GM23338 (cell line): ENCODE data around the gene AR. TPM values are rescaled to one million over a fixed set of nuclear protein-coding genes. Genes with fewer than 3 reads are reported as not detected.

Source experiments
- ATAC-seq: fragments of 200-7000 bp; cut with Tn5 transposase; 3 replicates; pipeline ENCODE4 v1.9.1; 2020
- DNase-seq: peaks from one replicate; pipeline ENCODE4 v3.0.0-alpha.2; 2015; ENCODE audit warnings: low spot score
- H2AFZ ChIP-seq: fragments of 200-600 bp; sonication (generic); 2 replicates; pipeline ENCODE4 v1.8.0; 2016; ENCODE audit warnings: antibody characterized with exemption, mild to moderate bottlenecking, moderate library complexity
- H3F3A ChIP-seq: fragments of 200-600 bp; sonication (generic); replicated peaks from 2 replicates; pipeline ENCODE4 v1.8.0; 2017; ENCODE audit warnings: antibody characterized with exemption, mixed run types, low read depth
- H3K27ac ChIP-seq: fragments of 200-600 bp; sonication (generic); 2 replicates; pipeline ENCODE4 v1.6.1; 2016; ENCODE audit warnings: low read depth
- H3K27me3 ChIP-seq: fragments of 200-600 bp; sonication (generic); 2 replicates; pipeline ENCODE4 v1.8.0; 2016; ENCODE audit warnings: mild to moderate bottlenecking, mixed run types, moderate library complexity; ENCODE audit not compliant: insufficient read depth
- H3K36me3 ChIP-seq: fragments of 200-600 bp; sonication (generic); 2 replicates; pipeline ENCODE4 v1.8.0; 2016; ENCODE audit warnings: mild to moderate bottlenecking; ENCODE audit not compliant: insufficient read depth
- H3K4me1 ChIP-seq: fragments of 200-600 bp; sonication (generic); 2 replicates; pipeline ENCODE4 v1.8.0; 2016; ENCODE audit warnings: mild to moderate bottlenecking, moderate library complexity; ENCODE audit not compliant: insufficient read depth
- H3K4me2 ChIP-seq: fragments of 200-600 bp; sonication (generic); 2 replicates; pipeline ENCODE4 v1.7.1; 2017; ENCODE audit warnings: mixed run types
- H3K4me3 ChIP-seq: fragments of 200-600 bp; sonication (generic); 2 replicates; pipeline ENCODE4 v1.6.1; 2016; ENCODE audit warnings: mixed run types
- H3K79me2 ChIP-seq: fragments of 200-600 bp; sonication (generic); replicated peaks from 2 replicates; pipeline ENCODE4 v1.8.0; 2017; ENCODE audit warnings: mild to moderate bottlenecking; ENCODE audit not compliant: insufficient read depth
- H3K9me2 ChIP-seq: fragments of 200-600 bp; sonication (generic); 2 replicates; pipeline ENCODE4 v1.8.0; 2017; ENCODE audit not compliant: insufficient read depth
- H4K20me1 ChIP-seq: fragments of 200-600 bp; sonication (generic); replicated peaks from 2 replicates; pipeline ENCODE4 v1.8.0; 2017; ENCODE audit warnings: mild to moderate bottlenecking; ENCODE audit not compliant: insufficient read depth
- H3K27ac Mint-ChIP-seq: 2 replicates; pipeline ENCODE4 v1.8.0; 2020; ENCODE audit warnings: inconsistent platforms, mild to moderate bottlenecking, moderate library complexity, mixed read lengths
- H3K27me3 Mint-ChIP-seq: 3 replicates; pipeline ENCODE4 v1.8.0; 2022; ENCODE audit warnings: low read depth, mild to moderate bottlenecking, moderate library complexity, mixed read lengths, inconsistent platforms; ENCODE audit not compliant: insufficient read depth, poor library complexity
- H3K36me3 Mint-ChIP-seq: 3 replicates; pipeline ENCODE4 v1.8.0; 2021; ENCODE audit warnings: low read depth, mild to moderate bottlenecking, inconsistent platforms, moderate library complexity, mixed read lengths
- H3K4me1 Mint-ChIP-seq: 3 replicates; pipeline ENCODE4 v1.8.0; 2020; ENCODE audit warnings: mild to moderate bottlenecking, inconsistent platforms, mixed read lengths
- H3K4me3 Mint-ChIP-seq: 3 replicates; pipeline ENCODE4 v1.8.0; 2021; ENCODE audit warnings: moderate library complexity, mild to moderate bottlenecking, inconsistent platforms, mixed read lengths
- H3K9me3 Mint-ChIP-seq: 3 replicates; pipeline ENCODE4 v1.8.0; 2020; ENCODE audit warnings: moderate library complexity, mild to moderate bottlenecking, inconsistent platforms, mixed read lengths
- CREB1 ChIP-seq: fragments of 250-450 bp; sonication (Bioruptor Pico); IDR thresholded peaks from 2 replicates; pipeline ENCODE4 v1.5.0; 2020; ENCODE audit warnings: low read depth, mild to moderate bottlenecking, moderate library complexity
- CTCF ChIP-seq, 2 experiments: fragments of 200-600 bp in 1 of 2; sonication (generic) in 1 of 2; conservative IDR thresholded peaks; 2 replicates each; pipeline versions ENCODE4 v1.5.1 to v1.6.1; 2016 to 2017; ENCODE audit warnings: antibody characterized with exemption in 2 of 2, low read depth in 2 of 2, mild to moderate bottlenecking in 2 of 2, moderate library complexity in 1 of 2
- EZH2 ChIP-seq: fragments of 200-600 bp; sonication (generic); IDR thresholded peaks from one replicate; pipeline ENCODE4 v1.8.0; 2017; ENCODE audit warnings: antibody characterized with exemption, mild to moderate bottlenecking, low read depth; ENCODE audit not compliant: unreplicated experiment
- EZH2phosphoT487 ChIP-seq: fragments of 200-600 bp; sonication (generic); IDR thresholded peaks from one replicate; pipeline ENCODE4 v1.8.1; 2018; ENCODE audit warnings: antibody characterized with exemption; ENCODE audit not compliant: unreplicated experiment
- JUNB ChIP-seq: IDR thresholded peaks from one replicate; pipeline ENCODE4 v1.6.1; 2016; ENCODE audit warnings: antibody characterized with exemption; ENCODE audit not compliant: unreplicated experiment
- NANOG ChIP-seq: IDR thresholded peaks from 2 replicates; pipeline ENCODE4 v1.6.1; 2016; ENCODE audit warnings: antibody characterized with exemption, borderline replicate concordance
- POLR2AphosphoS5 ChIP-seq: IDR thresholded peaks from 2 replicates; pipeline ENCODE4 v1.6.1; 2016; ENCODE audit warnings: antibody characterized with exemption, low read depth
- REST ChIP-seq: IDR thresholded peaks from one replicate; pipeline ENCODE4 v1.6.1; 2018; ENCODE audit warnings: antibody characterized with exemption; ENCODE audit not compliant: unreplicated experiment
- STAT1 ChIP-seq: IDR thresholded peaks from one replicate; pipeline ENCODE4 v1.6.1; 2016; ENCODE audit warnings: antibody characterized with exemption; ENCODE audit not compliant: unreplicated experiment
- ZNF114 ChIP-seq: fragments of 250-450 bp; sonication (Bioruptor Pico); IDR thresholded peaks from 2 replicates; pipeline ENCODE4 v1.5.0; 2020; ENCODE audit warnings: mild to moderate bottlenecking, moderate library complexity
- ZNF331 ChIP-seq: fragments of 250-450 bp; sonication (Bioruptor Pico); IDR thresholded peaks from 2 replicates; pipeline ENCODE4 v1.5.0; 2020; ENCODE audit warnings: low read depth, mild to moderate bottlenecking, moderate library complexity
- polyA plus RNA-seq: library from polyadenylated mRNA; unstranded; fragments of >200 nt; fragmentation: Nextera tagmentation; extraction: Ambion mirVana; gene quantifications from 2 replicates; pipeline ENCODE4 v1.2.1, GENCODE V29; 2016
- total RNA-seq: library from RNA; depleted of rRNA; stranded (reverse); fragments of >200 nt; shearing (Covaris generic); gene quantifications from 2 replicates; pipeline ENCODE4 v1.2.3, GENCODE V29; 2014
- TF ChIP-seq, protein P1 (sequence below): fragments of 250-450 bp; sonication (Bioruptor Pico); IDR thresholded peaks from 2 replicates; pipeline ENCODE4 v1.5.0; 2020; ENCODE audit warnings: mild to moderate bottlenecking, moderate library complexity
- TF ChIP-seq, protein P2 (sequence below): IDR thresholded peaks from 2 replicates; pipeline ENCODE4 v1.6.1; 2016; ENCODE audit warnings: antibody characterized with exemption

Gene AR
- total and polyA plus RNA-seq, 2 experiments from 2014 or later = 11.2 to 13.3 TPM

- H3K36me3 Mint-ChIP-seq = no peaks in the 10 kb centered on the region
- no peaks in the 10 kb centered on the region for H3K79me2 ChIP-seq
- H3K27me3 ChIP-seq = no peaks in the 10 kb centered on the region
- H3K4me3 ChIP-seq = no peak overlapping the region
- H3K4me1 ChIP-seq = no peaks in the 10 kb centered on the region
- TF ChIP-seq EZH2phosphoT487 (no peak), CTCF (conservative IDR thresholded peaks at IDR 0.05; ENCODE audit: low read depth in 2 of 2) (no peak), EZH2 (no peak), ZNF331 (CRISPR knock-in tag) (no peak), STAT1 (no peak), REST (no peak), CREB1 (no peak), ZNF114 (CRISPR knock-in tag) (no peak), NANOG (no peak), POLR2AphosphoS5 (no peak), JUNB (no peak)
- TF ChIP-seq, protein P1, sequence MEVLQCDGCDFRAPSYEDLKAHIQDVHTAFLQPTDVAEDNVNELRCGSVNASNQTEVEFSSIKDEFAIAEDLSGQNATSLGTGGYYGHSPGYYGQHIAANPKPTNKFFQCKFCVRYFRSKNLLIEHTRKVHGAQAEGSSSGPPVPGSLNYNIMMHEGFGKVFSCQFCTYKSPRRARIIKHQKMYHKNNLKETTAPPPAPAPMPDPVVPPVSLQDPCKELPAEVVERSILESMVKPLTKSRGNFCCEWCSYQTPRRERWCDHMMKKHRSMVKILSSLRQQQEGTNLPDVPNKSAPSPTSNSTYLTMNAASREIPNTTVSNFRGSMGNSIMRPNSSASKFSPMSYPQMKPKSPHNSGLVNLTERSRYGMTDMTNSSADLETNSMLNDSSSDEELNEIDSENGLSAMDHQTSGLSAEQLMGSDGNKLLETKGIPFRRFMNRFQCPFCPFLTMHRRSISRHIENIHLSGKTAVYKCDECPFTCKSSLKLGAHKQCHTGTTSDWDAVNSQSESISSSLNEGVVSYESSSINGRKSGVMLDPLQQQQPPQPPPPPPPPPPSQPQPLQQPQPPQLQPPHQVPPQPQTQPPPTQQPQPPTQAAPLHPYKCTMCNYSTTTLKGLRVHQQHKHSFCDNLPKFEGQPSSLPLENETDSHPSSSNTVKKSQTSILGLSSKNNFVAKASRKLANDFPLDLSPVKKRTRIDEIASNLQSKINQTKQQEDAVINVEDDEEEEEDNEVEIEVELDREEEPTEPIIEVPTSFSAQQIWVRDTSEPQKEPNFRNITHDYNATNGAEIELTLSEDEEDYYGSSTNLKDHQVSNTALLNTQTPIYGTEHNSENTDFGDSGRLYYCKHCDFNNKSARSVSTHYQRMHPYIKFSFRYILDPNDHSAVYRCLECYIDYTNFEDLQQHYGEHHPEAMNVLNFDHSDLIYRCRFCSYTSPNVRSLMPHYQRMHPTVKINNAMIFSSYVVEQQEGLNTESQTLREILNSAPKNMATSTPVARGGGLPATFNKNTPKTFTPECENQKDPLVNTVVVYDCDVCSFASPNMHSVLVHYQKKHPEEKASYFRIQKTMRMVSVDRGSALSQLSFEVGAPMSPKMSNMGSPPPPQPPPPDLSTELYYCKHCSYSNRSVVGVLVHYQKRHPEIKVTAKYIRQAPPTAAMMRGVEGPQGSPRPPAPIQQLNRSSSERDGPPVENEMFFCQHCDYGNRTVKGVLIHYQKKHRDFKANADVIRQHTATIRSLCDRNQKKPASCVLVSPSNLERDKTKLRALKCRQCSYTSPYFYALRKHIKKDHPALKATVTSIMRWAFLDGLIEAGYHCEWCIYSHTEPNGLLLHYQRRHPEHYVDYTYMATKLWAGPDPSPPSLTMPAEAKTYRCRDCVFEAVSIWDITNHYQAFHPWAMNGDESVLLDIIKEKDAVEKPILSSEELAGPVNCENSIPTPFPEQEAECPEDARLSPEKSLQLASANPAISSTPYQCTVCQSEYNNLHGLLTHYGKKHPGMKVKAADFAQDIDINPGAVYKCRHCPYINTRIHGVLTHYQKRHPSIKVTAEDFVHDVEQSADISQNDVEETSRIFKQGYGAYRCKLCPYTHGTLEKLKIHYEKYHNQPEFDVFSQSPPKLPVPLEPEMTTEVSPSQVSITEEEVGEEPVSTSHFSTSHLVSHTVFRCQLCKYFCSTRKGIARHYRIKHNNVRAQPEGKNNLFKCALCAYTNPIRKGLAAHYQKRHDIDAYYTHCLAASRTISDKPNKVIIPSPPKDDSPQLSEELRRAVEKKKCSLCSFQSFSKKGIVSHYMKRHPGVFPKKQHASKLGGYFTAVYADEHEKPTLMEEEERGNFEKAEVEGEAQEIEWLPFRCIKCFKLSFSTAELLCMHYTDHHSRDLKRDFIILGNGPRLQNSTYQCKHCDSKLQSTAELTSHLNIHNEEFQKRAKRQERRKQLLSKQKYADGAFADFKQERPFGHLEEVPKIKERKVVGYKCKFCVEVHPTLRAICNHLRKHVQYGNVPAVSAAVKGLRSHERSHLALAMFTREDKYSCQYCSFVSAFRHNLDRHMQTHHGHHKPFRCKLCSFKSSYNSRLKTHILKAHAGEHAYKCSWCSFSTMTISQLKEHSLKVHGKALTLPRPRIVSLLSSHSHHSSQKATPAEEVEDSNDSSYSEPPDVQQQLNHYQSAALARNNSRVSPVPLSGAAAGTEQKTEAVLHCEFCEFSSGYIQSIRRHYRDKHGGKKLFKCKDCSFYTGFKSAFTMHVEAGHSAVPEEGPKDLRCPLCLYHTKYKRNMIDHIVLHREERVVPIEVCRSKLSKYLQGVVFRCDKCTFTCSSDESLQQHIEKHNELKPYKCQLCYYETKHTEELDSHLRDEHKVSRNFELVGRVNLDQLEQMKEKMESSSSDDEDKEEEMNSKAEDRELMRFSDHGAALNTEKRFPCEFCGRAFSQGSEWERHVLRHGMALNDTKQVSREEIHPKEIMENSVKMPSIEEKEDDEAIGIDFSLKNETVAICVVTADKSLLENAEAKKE = no peak
- TF ChIP-seq, protein P2, sequence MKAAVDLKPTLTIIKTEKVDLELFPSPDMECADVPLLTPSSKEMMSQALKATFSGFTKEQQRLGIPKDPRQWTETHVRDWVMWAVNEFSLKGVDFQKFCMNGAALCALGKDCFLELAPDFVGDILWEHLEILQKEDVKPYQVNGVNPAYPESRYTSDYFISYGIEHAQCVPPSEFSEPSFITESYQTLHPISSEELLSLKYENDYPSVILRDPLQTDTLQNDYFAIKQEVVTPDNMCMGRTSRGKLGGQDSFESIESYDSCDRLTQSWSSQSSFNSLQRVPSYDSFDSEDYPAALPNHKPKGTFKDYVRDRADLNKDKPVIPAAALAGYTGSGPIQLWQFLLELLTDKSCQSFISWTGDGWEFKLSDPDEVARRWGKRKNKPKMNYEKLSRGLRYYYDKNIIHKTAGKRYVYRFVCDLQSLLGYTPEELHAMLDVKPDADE = no peak
- H3K36me3 ChIP-seq = no peaks in the 10 kb centered on the region
- H3K4me1 Mint-ChIP-seq = no peaks in the 10 kb centered on the region
- ATAC-seq = no peak
- H3K27ac Mint-ChIP-seq = no peak overlapping the region
- no peaks in the 10 kb centered on the region for H3K9me2 ChIP-seq
- no peak overlapping the region for H3K4me3 Mint-ChIP-seq
- no peaks in the 10 kb centered on the region for H4K20me1 ChIP-seq
- no peak overlapping the region for H3K27ac ChIP-seq
- H3K27me3 Mint-ChIP-seq = peaks cover 2% of the 10 kb centered on the region
- DNase-seq = no peak
- no peak overlapping the region for H2AFZ ChIP-seq
- no peak overlapping the region for H3K4me2 ChIP-seq
- no peaks in the 10 kb centered on the region for H3F3A ChIP-seq
- no peaks in the 10 kb centered on the region for H3K9me3 Mint-ChIP-seq
These were observed 205.7 kb downstream of the AR start for GRCh38 chrX:67749536-67749935.
